Stimulated activated CD4-positive, alpha-beta T cell treated with anti-CD3 and anti-CD28 coated beads, Interleukin-2, amount 100 ng/mL, for 24 hours (primary cell): ENCODE measurements around the gene ZSWIM1.
A peak's percentile ranks its signal among the peaks of the same experiment; 100 is the strongest.
"Not testable (repeated sequence)": the region's sequence is repeated elsewhere in the genome, so short reads cannot be mapped to it uniquely, and the experiment has no call there.

Source experiments
- DNase-seq, 2 donors: peaks; one replicate each; pipeline ENCODE4 v3.0.0-alpha.2; 2020

ZSWIM1 gene

GRCh38 chr20:45909817-45910669, 29.0 kb downstream of the ZSWIM1 start:
- no peak for DNase-seq

GRCh38 chr20:45910670-45911485, 29.9 kb downstream of the ZSWIM1 start:
- peak; percentile 93 to 97 for DNase-seq

- peak; percentile 29 to 38 for DNase-seq
Observed at GRCh38 chr20:45911486-45912343, 30.7 kb downstream of the ZSWIM1 start, which contains the start of gene PLTP. Gene PLTP (minus strand): TSS chr20:45912155. CDS start chr20:45911452, 703 bp downstream.

- no peak for DNase-seq
Observed at GRCh38 chr20:45912344-45912682, 31.3 kb downstream of the ZSWIM1 start.

GRCh38 chr20:45913116-45913515, 32.1 kb downstream of the ZSWIM1 start:
- DNase-seq = no peak

- DNase-seq = no peak
Observed at GRCh38 chr20:45917790-45918141, 36.7 kb downstream of the ZSWIM1 start.

GRCh38 chr20:45918182-45918737, 37.2 kb downstream of the ZSWIM1 start:
- DNase-seq = no peak

GRCh38 chr20:45918779-45919537, 37.9 kb downstream of the ZSWIM1 start:
- no peak for DNase-seq

- DNase-seq = no peak
Observed at GRCh38 chr20:45919542-45920399, 38.7 kb downstream of the ZSWIM1 start.

GRCh38 chr20:45920462-45921336, 39.7 kb downstream of the ZSWIM1 start:
- no peak for DNase-seq

GRCh38 chr20:45921337-45922189, 40.5 kb downstream of the ZSWIM1 start:
- no peak for DNase-seq

- DNase-seq = no peak
Observed at GRCh38 chr20:45924391-45925261, 43.6 kb downstream of the ZSWIM1 start.

- DNase-seq = no peak
Observed at GRCh38 chr20:45925821-45926506, 44.9 kb downstream of the ZSWIM1 start.

GRCh38 chr20:45926731-45927070, 45.7 kb downstream of the ZSWIM1 start:
- no peak for DNase-seq

GRCh38 chr20:45927071-45927878, 46.2 kb downstream of the ZSWIM1 start:
- DNase-seq = no peak

- not testable (repeated sequence) for DNase-seq
Observed at GRCh38 chr20:45931680-45932079, 50.7 kb downstream of the ZSWIM1 start.
